ENCODE results near the gene CXXC5.

- TF ChIP-seq CTCF (IDR thresholded peaks at IDR 0.05) (no peak), POLR2A (IDR thresholded peaks at IDR 0.05) (no peak), EP300 (IDR thresholded peaks at IDR 0.05) (no peak), POLR2AphosphoS5 (IDR thresholded peaks at IDR 0.05) (no peak)
These were observed 53.0 kb downstream of the CXXC5 start for GRCh38 chr5:139701056-139701741.
